GM19240 (cell line): ENCODE data around the gene CEND1.

Source experiments
- DNase-seq: peaks from one replicate; pipeline ENCODE4 v3.0.0; 2011; ENCODE audit warnings: low spot score; ENCODE audit not compliant: insufficient read length

The CEND1 gene

DNA sequence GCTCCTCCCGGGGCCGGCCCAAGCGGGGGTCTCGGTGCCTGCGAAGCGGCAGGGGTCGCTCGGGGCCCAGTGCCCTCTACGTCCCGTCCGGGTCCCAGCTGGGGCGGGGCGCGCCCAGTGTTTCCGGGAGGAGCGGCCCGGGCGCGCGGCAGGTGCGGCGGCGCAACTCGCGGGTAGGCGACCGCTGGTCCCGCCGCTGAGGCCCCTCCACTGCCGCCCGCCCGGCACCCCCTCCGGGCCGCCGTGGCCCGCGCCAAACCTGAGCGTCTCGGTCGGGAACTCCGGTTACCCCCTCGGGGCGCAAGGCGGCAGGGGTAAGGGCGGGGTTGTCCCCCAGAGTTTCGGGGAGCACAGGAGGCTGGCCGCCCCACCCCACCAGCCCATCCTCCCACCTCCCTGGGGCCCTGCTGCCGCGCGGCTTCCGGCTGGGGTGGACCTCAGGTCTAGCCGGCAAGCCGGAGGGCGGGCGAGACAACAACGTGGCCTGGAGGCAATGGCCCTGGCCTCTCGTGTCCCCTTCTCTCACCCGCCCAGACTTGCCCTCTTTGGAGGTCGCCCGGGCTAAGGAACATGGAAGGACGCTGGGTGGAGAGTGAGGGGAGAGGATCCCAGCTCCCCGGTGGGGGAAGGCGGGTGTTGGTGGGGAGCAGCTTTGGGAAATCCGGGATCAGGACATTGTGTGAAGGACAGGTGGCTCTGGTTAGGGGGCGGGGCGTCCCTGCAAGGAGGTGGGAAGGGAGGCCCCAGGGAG, 37.4 kb upstream of the CEND1 start:
- DNase-seq = no peak

- no peak for DNase-seq
These were observed 36.9 kb upstream of the CEND1 start for GRCh38 chr11:826836-827145.

DNA sequence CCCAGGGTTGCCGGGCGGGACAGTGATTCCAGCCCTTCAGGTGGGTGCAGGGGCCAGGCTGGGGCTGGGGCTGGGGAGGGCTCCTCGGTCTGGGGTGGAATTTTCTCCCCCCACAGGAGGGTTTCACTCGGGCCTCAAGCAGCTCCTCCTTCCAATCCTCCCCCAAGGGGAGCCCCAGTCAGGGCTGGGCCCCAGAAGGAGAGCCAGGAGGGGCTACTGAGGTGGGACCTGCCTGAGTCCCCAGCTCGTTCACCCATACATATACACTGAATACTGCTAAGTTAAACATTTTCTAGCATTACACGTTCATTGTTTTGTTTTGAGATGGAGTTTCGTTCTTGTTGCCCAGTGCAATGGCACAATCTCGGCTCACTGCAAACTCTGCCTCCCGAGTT, 36.3 kb upstream of the CEND1 start:
- no peak for DNase-seq

DNA sequence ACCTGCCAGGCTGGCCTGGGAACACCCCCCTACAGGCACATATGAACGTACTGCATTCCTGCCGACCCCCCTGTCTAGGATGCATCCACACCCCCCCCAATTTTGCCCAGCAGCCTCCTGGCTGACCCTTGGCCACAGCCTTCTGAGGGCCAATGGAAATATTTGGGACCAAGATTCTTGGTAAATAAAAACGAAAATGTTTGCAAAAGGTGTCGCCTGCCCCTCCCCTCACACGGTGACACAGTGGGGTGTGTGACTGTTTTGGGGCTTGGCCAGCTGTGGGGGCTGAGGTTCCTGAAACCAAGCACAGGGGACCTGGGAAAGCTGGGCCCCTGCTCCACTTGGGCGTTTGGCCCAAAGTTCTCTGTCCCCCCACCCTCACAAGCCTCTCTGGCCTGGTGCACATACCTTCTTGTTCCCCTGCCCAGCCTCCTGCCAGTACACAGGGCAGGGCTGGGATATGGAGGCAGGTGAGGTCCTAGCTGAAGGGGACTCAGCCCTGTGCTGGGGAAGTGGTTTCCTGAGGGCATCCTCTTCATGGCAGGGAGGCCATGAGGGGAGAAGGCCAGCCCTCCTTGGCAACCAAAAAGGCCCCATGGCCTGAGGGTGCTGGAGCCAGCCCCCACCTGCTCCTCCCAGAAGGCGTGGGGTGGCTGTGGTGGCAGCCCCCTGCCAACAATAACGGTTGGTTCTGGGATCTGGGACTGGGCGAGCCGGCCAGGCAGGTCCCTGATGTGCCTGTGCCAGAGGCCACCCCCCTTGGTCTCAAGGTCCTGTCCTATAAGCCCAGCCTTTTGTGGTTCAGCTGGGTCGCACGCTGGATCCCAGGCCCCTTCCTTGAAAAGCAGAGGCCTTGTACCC, 35.7 kb upstream of the CEND1 start:
- no peak for DNase-seq

DNA sequence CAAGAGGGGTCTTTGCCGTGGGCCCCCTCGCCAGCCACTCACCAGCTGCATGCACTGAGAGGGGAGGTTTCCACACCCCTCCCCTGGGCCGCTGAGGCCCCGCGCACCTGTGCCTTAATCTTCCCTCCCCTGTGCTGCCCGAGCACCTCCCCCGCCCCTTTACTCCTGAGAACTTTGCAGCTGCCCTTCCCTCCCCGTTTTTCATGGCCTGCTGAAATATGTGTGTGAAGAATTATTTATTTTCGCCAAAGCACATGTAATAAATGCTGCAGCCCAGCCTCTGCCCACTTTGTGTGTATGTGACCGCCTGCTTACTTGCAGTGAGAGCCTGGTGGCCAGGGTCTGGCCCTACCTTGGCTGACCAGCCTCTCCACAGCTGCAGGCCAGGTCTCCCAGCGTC, 35.1 kb upstream of the CEND1 start:
- DNase-seq = no peak

- no peak for DNase-seq
These were observed 34.5 kb upstream of the CEND1 start for GRCh38 chr11:824292-824880.

GRCh38 chr11:823441-824291, 33.8 kb upstream of the CEND1 start:
- no peak for DNase-seq

- DNase-seq = no peak
These were observed 31.9 kb upstream of the CEND1 start for GRCh38 chr11:821512-822371.

GRCh38 chr11:820655-821511, 31.0 kb upstream of the CEND1 start:
- DNase-seq = no peak

- DNase-seq = peak; percentile 99
These were observed 30.2 kb upstream of the CEND1 start for GRCh38 chr11:819943-820649.

DNA sequence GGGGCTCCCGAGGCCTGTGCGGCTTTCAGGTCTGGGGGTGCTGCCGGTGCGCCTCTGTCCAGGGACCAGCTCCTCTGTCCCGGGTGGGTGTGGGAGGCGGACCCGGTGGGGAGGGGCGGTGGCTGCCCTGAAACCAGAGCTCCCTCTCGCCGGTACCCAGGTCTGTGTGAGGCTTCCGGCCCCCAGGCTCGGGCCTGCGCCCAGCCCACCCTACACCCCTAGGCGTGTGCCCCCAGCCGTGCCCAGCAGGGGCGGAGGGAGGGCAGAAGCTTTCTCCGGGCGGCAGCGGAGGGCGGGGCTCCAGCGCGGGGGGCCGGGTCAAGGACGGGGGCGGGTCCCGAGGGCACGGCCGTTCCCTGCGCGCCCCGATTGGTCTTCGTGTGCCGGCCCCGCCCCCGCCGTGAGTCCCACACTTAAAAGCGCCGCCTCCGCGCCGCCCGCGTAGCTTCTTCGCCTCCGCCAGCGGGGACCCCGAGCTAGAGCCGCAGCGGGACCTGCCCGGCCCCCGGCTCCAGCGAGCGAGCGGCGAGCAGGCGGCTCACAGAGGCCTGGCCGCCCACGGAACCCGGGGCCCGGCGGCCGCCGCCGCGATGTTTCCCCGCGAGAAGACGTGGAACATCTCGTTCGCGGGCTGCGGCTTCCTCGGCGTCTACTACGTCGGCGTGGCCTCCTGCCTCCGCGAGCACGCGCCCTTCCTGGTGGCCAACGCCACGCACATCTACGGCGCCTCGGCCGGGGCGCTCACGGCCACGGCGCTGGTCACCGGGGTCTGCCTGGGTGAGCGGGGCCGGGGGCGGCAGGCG, 29.4 kb upstream of the CEND1 start:
- peak; percentile 95 for DNase-seq

GRCh38 chr11:818396-819128, 28.7 kb upstream of the CEND1 start, which contains the start of gene PNPLA2:
Gene PNPLA2, plus strand, starts transcription at chr11:818914. Its CDS starts 805 bp downstream, at chr11:819719.
- DNase-seq = no peak

DNA sequence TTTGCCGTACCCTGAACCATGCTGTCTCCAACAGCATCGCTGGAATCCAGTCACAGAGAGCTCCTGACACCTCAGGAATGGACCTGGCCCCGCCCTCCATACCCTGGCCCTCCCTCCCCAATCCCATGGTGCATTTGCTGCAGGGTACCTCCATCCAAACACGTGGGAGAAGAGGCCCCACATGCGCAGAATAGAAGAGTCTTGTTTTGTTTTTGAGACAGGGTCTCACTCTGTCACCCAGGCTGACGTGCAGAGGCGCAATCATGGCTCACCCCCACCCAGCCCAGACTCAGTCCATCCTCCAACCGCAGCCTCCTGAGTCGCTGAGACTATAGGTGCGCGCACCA, 26.5 kb upstream of the CEND1 start:
- no peak for DNase-seq

DNA sequence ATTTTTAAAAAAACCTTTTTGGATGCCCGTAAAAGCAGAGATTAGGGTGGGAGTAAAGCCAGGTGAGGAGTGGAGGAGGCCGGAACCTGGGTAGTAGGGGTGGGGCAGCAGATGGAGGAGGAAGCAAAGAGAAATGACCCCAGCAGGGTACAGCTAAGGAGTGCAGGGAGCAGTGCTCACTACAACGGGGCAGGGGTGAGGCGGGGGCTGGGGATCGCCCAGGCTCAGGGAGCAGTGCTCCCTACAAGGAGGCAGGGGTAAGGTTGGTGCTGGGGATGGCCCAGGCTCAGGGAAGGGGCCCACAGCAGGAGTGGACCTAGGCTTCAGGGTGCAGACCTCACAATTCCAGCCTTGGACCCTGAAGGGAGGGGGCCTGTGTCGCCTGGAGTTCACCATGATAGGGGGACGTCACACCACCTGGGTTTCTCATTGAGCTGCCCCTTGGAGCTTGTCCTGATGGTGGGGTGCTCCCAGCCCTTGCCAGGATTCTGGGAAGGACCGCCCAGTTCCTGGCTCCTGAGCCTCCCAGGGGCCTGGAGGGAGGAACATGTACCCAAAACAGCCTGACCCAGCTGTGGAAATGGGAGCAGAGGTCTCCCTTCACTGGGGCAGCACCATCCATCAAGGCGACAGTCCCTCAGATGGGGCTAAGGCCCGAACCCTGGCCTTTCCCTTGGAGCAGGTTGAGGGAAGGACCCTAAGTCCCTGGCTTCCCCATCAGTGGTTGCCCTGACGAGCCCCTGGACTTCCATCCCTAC, 26.0 kb upstream of the CEND1 start:
- no peak for DNase-seq

- DNase-seq = no peak
These were observed 23.7 kb upstream of the CEND1 start for GRCh38 chr11:813456-814096.

DNA sequence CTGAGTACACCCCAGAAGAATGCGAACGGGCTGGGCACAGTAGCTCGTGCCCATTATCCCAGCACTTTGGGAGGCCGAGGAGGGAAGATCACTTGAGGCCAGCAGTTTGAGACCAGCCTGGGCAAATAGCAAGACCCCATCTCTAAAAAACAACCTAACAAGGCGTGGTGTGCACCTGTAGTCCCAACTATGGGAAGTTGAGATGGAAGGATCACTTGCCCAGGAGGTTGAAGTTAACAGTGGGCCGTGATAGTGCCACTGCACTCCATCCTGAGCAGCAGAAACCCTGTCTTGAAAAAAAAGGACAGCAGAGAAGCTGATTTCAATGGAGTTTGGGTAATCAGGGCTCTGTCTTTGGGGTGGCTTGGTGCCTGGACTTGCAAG, 23.2 kb upstream of the CEND1 start:
- no peak for DNase-seq
